Muscle of arm (tissue), 12 donors: ENCODE measurements around the gene DMKN. TPM values are rescaled to one million over a fixed set of nuclear protein-coding genes. Genes with fewer than 3 reads are reported as not detected.

Experiments
- DNase-seq: peaks from one replicate; pipeline ENCODE4 v3.0.0-alpha.2; 2013
- polyA plus RNA-seq, 12 donors: library from polyadenylated mRNA; unstranded; fragments of 120-200 nt; gene quantifications; one replicate each; pipeline ENCODE4 v1.2.1, GENCODE V29; 2013; ENCODE audit not compliant: insufficient read length in 12 of 12

The DMKN gene
- polyA plus RNA-seq, 12 donors: 0.58 to 181 (median 1.2) TPM; not detected in 2

- DNase-seq: no peak
Measured at GRCh38 chr19:35528218-35529038, 15.0 kb upstream of the DMKN start, which contains the start of gene SBSN. SBSN (minus strand) TSS chr19:35528311; CDS start chr19:35528281, 30 bp downstream.

- DNase-seq: no peak
Measured at GRCh38 chr19:35525873-35526272, 12.4 kb upstream of the DMKN start.

GRCh38 chr19:35524181-35524837, 10.9 kb upstream of the DMKN start:
- no peak for DNase-seq

DNA sequence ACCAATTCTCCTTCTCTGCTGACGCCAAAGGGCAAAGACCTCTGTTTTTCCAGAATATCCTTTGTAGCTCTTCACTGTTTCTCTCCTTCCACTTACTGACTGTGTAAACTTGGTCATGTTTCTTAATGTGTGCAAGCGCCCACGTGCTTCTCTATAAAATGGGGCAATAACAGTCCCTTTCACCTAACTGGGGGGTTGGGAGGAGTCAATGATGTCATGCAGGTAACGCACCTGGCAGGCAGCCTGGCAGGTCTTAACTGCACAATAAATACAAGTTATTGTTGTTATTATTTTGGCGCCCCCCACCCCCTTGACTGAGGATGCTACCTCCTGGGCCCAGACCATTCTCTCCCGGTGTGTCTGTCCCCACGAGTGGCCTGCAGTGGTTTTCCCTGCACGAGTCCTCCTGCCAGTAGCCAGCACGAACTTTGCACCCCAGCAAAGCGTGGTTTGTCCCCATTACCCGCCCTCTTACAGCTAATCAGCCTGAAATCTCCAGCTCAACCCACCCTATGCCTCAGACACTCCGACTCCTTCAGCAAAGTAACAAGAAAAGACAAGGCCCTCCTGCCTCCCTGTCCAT, 9.4 kb upstream of the DMKN start:
- DNase-seq: no peak

DNA sequence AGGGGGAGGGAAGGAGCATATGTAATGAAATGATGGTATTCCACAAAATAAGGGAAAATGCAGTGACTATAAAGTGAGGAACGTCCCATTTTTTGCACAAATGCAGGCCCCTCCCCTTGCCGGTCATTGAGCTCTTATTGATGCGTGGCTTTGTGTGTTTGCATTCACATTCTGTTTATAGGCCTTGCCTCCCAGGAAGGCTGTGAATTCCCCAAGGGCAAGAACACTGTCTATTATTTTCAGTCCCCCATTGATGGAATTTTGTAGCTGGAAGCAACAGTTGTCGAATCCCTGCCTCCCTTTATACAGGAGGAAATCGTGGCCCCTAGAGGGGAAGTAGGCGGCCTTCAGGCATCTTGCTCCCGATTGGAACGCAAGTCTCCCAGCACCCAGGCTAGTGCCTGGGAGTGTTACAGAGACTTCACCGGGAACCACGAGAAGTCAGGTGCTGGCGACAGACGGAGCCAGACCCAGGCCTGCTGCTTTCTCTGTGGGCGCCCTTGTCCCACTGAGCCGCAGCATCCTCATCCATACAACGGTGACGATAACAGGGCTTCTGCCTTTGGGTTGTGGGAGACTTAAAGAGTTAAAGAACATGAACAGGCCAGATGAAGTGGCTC, 7.8 kb upstream of the DMKN start:
- DNase-seq: no peak

DNA sequence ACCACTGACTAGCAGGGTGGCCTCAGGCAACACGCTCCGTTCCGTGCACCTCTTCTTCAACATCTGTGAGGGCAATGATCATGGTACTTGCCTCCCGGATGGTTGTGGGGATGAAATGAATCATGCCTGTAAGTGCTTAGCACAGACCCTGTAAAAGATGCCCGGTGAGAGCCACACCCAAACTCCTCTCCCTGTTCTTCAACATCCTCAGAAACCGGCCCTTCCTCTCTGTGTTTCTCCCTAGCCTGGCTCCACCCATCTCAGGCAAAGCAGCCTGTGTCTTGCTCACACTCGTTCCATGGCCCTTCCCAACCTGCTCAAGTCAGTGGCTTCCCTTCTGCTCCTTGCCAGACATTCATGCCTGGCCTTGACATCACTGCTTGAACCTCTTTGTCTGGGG, 5.8 kb upstream of the DMKN start:
- DNase-seq: no peak

DNA sequence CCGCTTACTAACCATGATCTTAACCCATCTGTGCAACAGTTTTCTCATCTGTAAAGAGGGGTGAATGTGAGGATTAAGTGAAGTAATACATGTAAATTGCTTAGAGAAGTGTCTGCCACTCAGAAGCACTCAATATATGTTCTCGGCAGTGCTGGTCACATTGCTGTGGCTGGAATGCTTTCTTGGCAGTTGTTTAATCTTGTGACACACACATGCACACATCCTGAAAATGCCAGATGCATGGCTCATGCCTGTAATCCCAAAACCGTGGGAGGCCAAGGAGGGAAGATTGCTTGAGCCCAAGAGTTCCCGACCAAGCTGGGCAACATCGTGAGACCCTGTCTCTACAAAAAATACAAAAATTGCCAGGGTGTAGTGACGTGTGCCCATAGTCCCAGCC, 4.9 kb upstream of the DMKN start:
- DNase-seq: no peak

DNA sequence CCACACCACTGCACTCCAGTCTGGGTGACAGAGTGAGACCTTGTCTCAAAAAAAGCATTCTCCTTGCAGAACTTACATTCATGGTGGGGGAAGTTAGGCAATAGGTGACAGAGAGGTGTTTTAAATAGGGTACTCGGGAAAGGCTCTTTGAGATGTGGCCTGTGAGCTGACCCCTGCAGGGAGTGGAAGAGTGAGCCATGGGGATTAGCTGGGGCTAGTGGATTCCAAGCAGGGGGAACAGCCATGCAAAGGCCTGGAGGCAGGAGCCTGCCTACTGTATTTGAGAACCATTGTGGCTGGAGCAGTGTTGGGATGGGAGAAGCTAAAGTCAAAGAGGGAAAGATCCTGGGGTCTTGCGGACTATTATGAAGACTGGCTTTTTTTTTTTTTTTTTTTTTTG, 3.9 kb upstream of the DMKN start:
- no peak for DNase-seq

- DNase-seq: no peak
Measured at GRCh38 chr19:35516310-35516709, 2.9 kb upstream of the DMKN start.

DNA sequence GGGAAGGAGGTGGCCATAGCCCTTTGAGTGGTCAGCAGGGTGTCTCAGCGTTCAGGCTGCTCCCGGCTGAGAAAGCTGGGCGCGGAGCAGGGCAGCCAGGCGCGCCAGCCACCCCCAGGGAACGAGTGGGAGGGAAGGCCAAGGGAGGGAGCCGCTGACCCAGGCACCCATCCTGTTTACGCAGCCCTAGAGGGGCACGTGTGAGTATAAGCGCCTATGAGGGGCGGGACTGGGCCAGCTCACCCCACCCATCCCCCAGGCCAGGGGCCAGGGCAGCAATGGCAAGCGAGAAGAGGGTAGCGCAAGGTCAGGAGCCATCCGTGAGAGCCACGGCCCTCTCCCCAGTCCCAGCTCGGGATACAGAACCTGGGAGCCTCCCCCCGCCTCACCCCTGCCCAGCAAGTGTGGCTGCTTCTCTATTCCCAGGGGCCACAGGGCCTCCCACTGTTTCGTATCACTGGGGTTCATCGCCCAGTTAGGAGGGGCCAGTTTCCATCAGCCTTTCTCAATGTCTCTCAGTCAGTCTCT, 897 bp upstream of the DMKN start:
- DNase-seq: no peak

- DNase-seq: no peak
Measured at GRCh38 chr19:35512831-35513627, 420 bp downstream of the DMKN start.

GRCh38 chr19:35511337-35511736, 2.1 kb downstream of the DMKN start:
- no peak for DNase-seq

DNA sequence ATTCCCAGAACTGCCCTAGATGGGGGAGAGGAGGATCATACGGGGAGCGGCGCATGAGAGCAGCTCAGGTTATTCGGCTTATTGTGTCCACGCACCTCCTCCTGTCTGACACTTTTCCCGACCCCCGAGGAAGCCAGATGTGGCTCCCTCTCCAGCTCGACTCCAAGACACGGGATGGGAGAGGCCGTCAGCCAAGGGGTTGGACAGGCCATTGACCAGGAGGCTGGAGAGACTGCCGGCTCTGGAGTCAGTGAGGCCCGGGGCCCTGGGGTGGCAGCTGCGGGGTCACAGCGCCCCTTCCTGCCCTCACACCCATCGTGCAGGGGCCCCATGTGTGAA, 2.9 kb downstream of the DMKN start:
- DNase-seq: no peak

GRCh38 chr19:35509861-35510625, 3.4 kb downstream of the DMKN start:
- DNase-seq: peak; percentile 62

DNA sequence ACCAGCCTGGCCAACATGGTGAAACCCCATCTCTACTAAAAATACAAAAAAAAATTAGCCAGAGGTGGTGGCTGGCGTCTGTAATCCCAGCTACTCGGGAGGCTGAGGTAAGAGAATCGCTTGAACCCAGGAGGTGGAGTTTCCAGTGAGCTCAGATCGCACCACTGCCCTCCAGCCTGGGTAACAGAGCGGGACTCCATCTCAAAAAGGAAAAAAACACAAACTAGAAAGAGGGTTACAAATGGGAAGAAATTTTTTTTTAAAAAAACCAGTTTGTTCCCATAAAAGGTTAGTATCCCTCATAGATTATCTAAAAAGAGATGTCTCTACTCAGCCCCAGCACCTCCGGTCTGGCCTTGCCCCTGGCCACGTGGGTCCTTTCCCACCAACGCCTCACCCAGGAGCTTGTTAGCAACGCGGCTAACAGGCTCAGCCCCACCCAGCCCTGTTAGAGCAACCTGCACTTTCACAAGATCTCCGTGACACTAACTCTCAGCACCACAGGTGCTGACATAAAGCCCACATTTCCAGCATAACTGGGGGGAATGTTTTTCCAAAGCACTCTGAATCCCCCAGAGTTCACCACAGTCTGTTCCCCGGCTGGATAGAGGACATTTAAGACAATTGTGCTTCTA, 4.3 kb downstream of the DMKN start:
- DNase-seq: no peak

GRCh38 chr19:35508129-35508528, 5.3 kb downstream of the DMKN start:
- DNase-seq: no peak

DNA sequence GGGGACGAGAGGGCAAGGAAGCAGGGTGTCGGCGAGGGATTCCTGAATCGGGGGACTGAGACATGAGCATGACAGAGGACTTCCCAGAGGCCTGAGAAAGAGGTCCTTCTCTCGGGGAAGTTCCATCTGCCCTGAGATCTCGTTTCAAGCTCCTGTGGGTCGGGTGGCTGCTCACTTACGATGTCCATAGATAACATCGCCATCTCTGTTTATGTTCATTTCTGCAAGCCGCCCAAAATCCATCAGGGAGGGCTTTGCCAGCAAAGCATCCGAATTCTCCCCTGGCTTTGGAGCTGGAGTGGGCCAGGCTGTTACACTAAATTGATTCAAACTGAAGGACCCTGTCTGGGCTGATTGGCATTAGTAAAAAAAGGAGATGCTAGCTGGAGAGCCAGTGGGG, 5.9 kb downstream of the DMKN start:
- DNase-seq: no peak

DNA sequence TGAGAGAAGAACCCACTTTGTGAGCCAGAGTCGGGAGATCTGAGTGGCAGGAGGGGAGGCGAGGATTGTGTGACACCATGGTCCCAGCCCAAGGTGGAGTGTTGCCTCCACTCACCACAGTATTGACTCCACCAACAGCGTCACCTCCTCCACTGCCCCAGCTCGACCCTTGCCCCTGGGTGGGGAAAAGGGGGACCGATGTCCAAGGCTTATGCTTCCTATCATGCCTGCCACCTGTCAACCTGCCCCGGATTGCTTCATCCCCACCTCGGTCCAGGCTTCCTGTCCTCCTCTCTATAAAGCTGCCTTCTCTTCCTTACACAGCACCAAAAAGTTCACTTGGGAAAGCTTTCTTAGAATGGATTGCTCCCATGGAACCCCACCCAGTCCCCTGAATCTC, 7.4 kb downstream of the DMKN start:
- DNase-seq: no peak

DNA sequence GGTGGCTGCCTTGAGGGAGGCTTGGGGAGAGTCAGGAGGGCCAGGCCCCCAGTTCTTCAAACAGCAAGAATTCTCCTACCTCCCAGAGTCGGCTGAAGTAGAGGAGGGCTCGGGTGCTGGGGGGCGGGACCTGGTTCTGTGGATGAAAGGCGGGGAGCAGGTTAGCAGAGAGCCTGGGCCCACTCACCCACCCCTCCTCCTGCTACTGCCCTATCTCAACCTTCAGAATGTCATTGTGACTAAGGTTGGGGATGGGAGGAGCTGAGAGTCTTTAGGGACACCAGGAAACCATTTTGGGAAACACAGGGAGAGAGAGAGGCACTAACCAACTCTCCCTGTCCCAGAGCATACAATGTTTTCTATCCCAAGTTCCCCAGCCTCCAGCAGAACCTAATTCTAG, 10.7 kb downstream of the DMKN start:
- no peak for DNase-seq

DNA sequence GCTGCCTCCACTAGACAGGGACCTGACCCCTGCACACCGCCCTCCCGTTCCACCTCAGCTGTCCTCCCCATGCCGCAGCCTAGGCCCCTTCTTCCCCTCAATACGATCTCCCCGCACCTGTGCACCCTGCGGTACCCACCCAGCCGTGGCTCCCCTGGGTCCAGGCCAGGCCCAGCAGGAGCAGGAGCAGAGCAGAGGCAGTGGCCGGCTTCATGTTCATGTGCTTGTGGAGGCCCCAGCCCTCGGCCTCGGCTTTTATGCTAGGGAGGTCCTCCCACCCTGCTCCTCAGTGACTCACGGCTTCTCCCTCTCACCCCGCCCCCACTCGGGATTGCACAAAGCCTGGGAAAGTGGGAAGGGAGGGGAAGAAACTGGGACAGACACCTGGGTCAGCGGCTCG, 11.8 kb downstream of the DMKN start:
- DNase-seq: no peak
